Fibroblast of mammary gland (primary cell): ENCODE measurements around the gene DPH7.
A peak's percentile ranks its signal among the peaks of the same experiment; 100 is the strongest.

ENCODE experiments used
- DNase-seq: peaks from one replicate; pipeline ENCODE4 v3.0.0-alpha.2; 2010; ENCODE audit warnings: low read depth
- H3K4me3 ChIP-seq: 2 replicates; pipeline ENCODE4 v1.5.1; 2011; ENCODE audit warnings: low read depth, mild to moderate bottlenecking, low read length, moderate library complexity; ENCODE audit not compliant: control insufficient read depth
- TF ChIP-seq, protein P1 (sequence below): conservative IDR thresholded peaks from 2 replicates; pipeline ENCODE4 v1.5.1; 2011; ENCODE audit warnings: low read depth, low read length, inconsistent platforms; ENCODE audit not compliant: control insufficient read depth, insufficient read depth

The DPH7 gene

DNA sequence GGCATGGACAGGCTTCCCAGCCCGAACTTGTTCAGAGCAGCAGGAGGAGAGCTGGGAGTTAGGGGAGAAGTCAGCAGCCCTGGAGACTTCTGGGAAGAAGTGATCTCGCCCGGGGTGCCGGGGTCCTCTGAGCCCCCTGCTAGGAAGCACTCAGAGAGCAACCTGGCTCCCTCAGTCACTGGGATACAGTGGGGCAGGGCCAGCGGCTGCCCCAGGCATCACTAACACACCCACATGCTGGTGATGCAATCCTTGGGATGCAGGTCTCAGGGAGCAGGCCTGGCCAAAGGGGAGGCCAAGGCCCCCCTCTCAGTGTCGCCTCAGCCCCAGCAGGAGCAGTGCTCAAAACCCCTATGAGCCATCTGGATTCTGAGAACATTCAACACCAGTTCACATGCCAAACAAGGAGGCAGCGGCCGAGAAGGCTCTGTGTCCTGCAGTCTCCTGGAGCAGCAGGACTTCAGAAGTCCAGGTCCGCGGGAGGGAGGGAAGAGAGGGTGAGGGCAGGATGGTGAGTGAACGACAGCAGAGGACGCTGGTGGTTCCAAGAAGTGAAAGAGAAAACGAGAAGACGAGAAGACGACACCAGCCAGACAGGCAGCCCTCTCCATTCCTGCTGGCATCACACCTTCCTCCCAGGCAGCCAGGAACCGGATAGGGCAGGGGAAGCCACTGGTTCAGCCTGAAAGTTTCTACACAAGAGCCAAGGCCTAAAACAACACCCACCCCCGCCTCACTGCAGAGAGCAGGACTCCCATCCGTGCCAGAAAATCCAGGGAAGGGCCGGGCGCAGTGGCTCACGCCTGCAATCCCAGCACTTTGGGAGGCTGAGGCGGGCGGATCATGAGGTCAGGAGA lies 30.8 kb downstream of the DPH7 start:
- DNase-seq: peak; percentile 34
- H3K4me3 ChIP-seq: no peak overlapping the region
- TF ChIP-seq, protein P1, sequence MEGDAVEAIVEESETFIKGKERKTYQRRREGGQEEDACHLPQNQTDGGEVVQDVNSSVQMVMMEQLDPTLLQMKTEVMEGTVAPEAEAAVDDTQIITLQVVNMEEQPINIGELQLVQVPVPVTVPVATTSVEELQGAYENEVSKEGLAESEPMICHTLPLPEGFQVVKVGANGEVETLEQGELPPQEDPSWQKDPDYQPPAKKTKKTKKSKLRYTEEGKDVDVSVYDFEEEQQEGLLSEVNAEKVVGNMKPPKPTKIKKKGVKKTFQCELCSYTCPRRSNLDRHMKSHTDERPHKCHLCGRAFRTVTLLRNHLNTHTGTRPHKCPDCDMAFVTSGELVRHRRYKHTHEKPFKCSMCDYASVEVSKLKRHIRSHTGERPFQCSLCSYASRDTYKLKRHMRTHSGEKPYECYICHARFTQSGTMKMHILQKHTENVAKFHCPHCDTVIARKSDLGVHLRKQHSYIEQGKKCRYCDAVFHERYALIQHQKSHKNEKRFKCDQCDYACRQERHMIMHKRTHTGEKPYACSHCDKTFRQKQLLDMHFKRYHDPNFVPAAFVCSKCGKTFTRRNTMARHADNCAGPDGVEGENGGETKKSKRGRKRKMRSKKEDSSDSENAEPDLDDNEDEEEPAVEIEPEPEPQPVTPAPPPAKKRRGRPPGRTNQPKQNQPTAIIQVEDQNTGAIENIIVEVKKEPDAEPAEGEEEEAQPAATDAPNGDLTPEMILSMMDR: no peak

DNA sequence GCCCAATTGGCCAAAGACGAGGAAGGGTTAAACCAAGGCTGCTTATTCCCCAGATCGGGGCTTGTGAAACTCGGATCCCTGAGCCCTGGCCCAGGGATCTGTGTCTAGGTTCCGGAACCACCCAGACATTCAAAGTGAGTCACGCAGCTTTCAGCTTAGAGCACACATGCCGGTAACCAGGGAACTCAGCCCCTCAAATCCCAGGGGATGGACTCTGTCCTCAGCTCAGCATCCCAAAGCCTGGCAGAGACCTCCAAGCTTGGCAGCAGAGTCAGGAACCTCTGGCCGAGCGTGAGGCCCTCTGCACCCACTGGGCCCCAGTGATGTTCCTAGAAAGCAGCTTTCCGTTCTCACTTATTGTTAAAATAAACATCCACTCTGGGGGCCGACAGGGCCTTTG lies 33.6 kb downstream of the DPH7 start:
- TF ChIP-seq, protein P1: no peak
- DNase-seq: peak; percentile 91
- H3K4me3 ChIP-seq: no peak overlapping the region

DNA sequence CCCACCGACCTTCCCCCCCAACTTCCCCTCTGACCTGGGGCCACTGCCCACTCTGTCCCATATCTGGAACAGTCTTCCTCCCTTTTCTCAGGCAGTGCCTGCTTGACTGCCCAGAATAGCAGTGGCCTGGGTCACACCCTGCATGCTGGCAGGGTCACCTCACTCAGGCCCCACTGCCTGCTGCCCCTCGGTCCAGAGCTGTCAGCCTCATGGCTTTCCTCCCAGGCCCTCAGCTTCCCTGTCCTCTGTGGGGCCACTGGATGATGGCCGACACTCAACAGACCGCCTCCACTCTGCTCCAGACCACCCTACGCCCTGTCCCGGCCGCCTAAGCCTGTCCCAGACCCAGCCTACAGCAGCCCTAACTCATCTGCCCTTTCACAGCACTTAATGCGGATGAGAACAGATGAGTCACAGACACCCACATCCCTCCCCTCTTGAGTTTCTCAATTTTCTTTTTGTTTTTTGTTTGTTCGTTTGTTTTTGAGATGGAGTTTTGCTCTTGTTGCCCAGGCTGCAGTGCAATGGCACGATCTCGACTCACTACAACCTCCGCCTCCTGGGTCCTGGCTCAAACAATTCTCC lies 34.5 kb downstream of the DPH7 start:
- TF ChIP-seq, protein P1: no peak
- no peak overlapping the region for H3K4me3 ChIP-seq
- DNase-seq: peak; percentile 85

DNA sequence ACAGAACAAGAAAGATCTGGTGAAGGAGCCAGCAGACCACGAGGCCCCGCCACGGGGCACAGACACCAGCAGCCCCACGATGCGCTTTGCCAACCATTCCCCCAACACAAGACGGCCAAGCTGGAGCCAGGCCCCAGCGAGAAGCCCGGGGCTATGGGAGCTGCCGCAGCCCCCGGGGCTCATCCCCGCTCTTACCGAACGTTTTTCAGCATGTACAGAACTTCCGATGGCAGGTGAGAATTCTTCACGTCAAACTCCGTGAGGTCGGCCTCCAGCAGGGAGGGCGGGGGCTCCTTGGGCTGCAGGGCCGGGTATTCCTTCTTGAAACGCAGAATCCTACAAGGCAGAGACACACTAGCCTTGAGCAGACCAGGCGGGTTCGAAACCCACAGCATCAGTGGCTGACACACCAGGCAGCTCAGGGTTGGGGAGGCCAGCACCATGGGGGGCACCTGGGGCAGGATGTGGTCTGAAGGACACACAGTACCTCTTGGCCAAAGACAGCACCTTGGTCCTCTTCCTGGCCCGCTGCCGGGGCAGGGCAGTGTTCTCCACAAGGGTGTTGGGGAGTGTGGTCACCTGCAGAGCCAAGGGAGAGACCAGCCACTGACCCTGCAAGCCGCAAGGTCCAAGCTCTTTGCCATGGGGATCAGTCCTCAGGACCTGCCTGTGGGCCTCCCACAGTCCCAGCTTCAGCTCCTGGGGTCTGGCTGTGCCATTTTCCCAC lies 35.3 kb downstream of the DPH7 start:
- DNase-seq: no peak
- H3K4me3 ChIP-seq: no peak overlapping the region
- TF ChIP-seq, protein P1: no peak

DNA sequence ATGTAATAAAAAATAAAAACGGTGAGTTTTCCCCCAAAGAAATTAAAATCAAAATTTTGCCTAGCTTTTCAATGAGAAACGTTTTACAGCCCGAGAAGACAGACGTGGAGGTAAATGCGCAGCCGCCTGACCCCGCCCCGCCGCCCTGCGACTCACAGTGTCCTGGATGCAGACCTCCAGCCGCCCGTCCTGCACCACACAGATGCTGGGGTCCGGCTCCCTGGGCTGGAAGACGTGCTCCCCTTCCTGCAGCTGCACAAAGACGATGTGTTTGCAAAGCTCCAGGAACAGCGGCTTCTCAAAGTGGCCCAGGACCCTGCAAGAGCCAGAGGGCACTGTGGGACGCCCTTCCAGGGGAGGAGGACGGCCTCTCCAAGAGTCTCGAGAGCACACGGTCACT lies 36.2 kb downstream of the DPH7 start:
- no peak for DNase-seq
- TF ChIP-seq, protein P1: no peak
- no peak overlapping the region for H3K4me3 ChIP-seq

DNA sequence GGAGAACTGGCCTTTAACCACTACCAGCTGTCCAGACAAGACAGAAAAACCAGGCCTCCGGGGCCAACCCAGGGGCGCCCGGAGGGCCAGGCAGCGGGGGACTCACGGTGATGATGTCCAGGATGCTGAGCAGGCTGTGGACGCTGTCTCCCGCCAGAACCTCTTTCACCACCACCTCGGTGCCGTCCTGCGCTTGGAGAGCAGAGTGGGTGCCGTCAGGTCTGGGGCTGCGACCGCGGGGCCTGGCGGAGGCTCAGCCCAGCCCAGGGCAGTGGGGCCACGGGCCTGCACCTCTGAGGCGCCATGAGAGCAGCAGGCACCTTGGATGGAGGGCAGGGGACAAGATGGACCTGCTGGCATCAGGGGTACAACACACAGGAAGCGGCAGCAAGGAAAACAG lies 38.2 kb downstream of the DPH7 start:
- no peak for DNase-seq
- TF ChIP-seq, protein P1: no peak
- no peak overlapping the region for H3K4me3 ChIP-seq
